Activated CD8-positive, alpha-beta T cell treated with anti-CD3 and anti-CD28 coated beads for 36 hours (primary cell): ENCODE results near the gene DBF4B. TPM values are rescaled to one million over a fixed set of nuclear protein-coding genes. Genes with fewer than 3 reads are reported as not detected.

Experiments used
- ATAC-seq: fragments of 200-7000 bp; cut with Tn5 transposase; one replicate; pipeline ENCODE4 v1.10.0; 2021; ENCODE audit warnings: mild to moderate bottlenecking, moderate library complexity
- CTCF ChIA-PET: fragments of 350-600 bp; sonication (Branson Sonifier 250); formaldehyde crosslinking; loops from one replicate; lab custom pipeline; 2021; ENCODE audit warnings: antibody characterized with exemption; lab: Charles Lee
- POLR2A ChIA-PET: fragments of 350-600 bp; sonication (Branson Sonifier 250); formaldehyde crosslinking; loops from one replicate; lab custom pipeline; 2021; ENCODE audit warnings: antibody characterized with exemption; lab: Charles Lee
- DNase-seq: peaks from one replicate; pipeline ENCODE4 v3.0.0-alpha.2; 2020
- H3K27ac Mint-ChIP-seq: one replicate; pipeline ENCODE4 v1.8.0; 2021; ENCODE audit warnings: mild to moderate bottlenecking, mixed read lengths
- H3K27me3 Mint-ChIP-seq: one replicate; pipeline ENCODE4 v1.8.0; 2021; ENCODE audit warnings: mixed read lengths
- H3K36me3 Mint-ChIP-seq: one replicate; pipeline ENCODE4 v1.8.0; 2021; ENCODE audit warnings: low read depth, mixed read lengths
- H3K4me1 Mint-ChIP-seq: one replicate; pipeline ENCODE4 v1.8.0; 2021; ENCODE audit warnings: low read depth, mixed read lengths
- H3K4me3 Mint-ChIP-seq: one replicate; pipeline ENCODE4 v1.8.0; 2021; ENCODE audit warnings: mild to moderate bottlenecking, moderate library complexity, mixed read lengths
- H3K9me3 Mint-ChIP-seq: one replicate; pipeline ENCODE4 v1.8.0; 2021; ENCODE audit warnings: mixed read lengths
- CTCF ChIP-seq: fragments of 200-600 bp; IDR thresholded peaks from one replicate; pipeline ENCODE4 v1.8.0; 2022; ENCODE audit warnings: antibody characterized with exemption, mild to moderate bottlenecking
- intact Hi-C: fragments of 100-400 bp; cut with micrococcal nuclease; formaldehyde crosslinking; loops from one replicate; pipeline ENCODE4 v1.10.0; 2022
- total RNA-seq, 2 experiments: library from RNA; stranded (reverse); gene quantifications; one replicate each; pipeline ENCODE4 v1.2.3, GENCODE V29; 2021

The DBF4B gene
- total RNA-seq, 2 experiments from 2014 or later, result 23.3 to 25.5 TPM

GRCh38 chr17:44777394-44778348 is 69.2 kb downstream of the DBF4B start:
- no peak overlapping the region for H3K4me3 Mint-ChIP-seq

GRCh38 chr17:44778656-44779210 is 70.3 kb downstream of the DBF4B start:
- peaks cover 5% of the 10 kb centered on the region for H3K4me1 Mint-ChIP-seq
- peak overlapping the region; percentile 15 for H3K4me3 Mint-ChIP-seq
- POLR2A ChIA-PET, result interaction anchor here (0.5 to 1.0 kb wide), 2 partner anchors 86 to 112 kb away, joined by 3 read pairs; no protein-coding TSS in a partner anchor
- peaks cover 3% of the 10 kb centered on the region for H3K27me3 Mint-ChIP-seq
- CTCF ChIA-PET, result interaction anchor here (0.8 to 13.0 kb wide), 28 partner anchors 13 to 357 kb away, joined by 3 to 205 read pairs (median 5); partner anchors contain the start of genes ACBD4 and EFTUD2
- H3K36me3 Mint-ChIP-seq, result no peaks in the 10 kb centered on the region
- intact Hi-C loops, result no loop called here
- TF ChIP-seq CTCF, result no peak
- ATAC-seq (no peak), DNase-seq (no peak)
- H3K9me3 Mint-ChIP-seq, result no peaks in the 10 kb centered on the region
- H3K27ac Mint-ChIP-seq, result no peak overlapping the region

More at GRCh38 chr17:44777394-44778348, 69.2 kb downstream of the DBF4B start:
- Mint-ChIP-seq H3K27me3 (peaks cover 3% of the 10 kb centered on the region), H3K36me3 (no peaks in the 10 kb centered on the region), H3K9me3 (no peaks in the 10 kb centered on the region), H3K27ac (no peak overlapping the region), H3K4me1 (peaks cover 5% of the 10 kb centered on the region)
- ChIA-PET POLR2A (interaction anchor here (0.6 to 1.6 kb wide), 5 partner anchors 14 to 91 kb away, joined by 3 to 7 read pairs (median 4); no protein-coding TSS in a partner anchor), CTCF (interaction anchor here (0.7 to 13.0 kb wide), 22 partner anchors 10 to 358 kb away, joined by 3 to 205 read pairs (median 5); partner anchors contain the start of gene ACBD4)
- no peak for DNase-seq
- no peak for TF ChIP-seq CTCF
- intact Hi-C loops, result no loop called here
- ATAC-seq, result no peak

GRCh38 chr17:44779211-44780025 is 71.0 kb downstream of the DBF4B start:
- intact Hi-C loops, result no loop called here
- ChIA-PET CTCF (interaction anchor here (0.7 to 13.0 kb wide), 30 partner anchors 12 to 320 kb away, joined by 3 to 205 read pairs (median 4); partner anchors contain the start of genes DBF4B and EFTUD2), POLR2A (interaction anchor here (0.6 to 1.2 kb wide), 3 partner anchors 44 to 240 kb away, joined by 3 to 4 read pairs (median 3); no protein-coding TSS in a partner anchor)
- Mint-ChIP-seq H3K4me3 (peak overlapping the region; percentile 48), H3K27me3 (peaks cover 3% of the 10 kb centered on the region), H3K36me3 (no peaks in the 10 kb centered on the region), H3K27ac (no peak overlapping the region), H3K9me3 (no peaks in the 10 kb centered on the region), H3K4me1 (peaks cover 5% of the 10 kb centered on the region)
- ATAC-seq (peak; percentile 32), DNase-seq (peak; percentile 90)
- peak; percentile 96 for TF ChIP-seq CTCF

DNA sequence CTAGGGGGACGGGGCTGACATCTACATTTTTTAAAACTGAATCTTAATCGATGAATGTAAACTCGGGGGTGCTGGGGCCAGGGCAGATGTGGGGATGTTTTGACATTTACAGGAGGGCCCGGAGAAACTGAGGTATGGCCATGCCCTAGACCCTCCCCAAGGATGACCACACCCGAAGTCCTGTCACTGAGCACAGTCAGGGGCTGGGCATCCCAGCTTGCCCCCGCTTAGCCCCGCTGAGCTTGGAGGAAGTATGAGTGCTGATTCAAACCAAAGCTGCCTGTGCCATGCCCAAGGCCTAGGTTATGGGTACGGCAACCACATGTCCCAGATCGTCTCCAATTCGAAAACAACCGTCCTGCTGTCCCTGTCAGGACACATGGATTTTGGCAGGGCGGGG is 71.7 kb downstream of the DBF4B start:
- Mint-ChIP-seq H3K27ac (no peak overlapping the region), H3K27me3 (peaks cover 3% of the 10 kb centered on the region), H3K9me3 (no peaks in the 10 kb centered on the region), H3K4me3 (no peak overlapping the region), H3K36me3 (no peaks in the 10 kb centered on the region), H3K4me1 (peaks cover 5% of the 10 kb centered on the region)
- ATAC-seq, result no peak
- CTCF ChIA-PET, result interaction anchor here (0.7 to 13.0 kb wide), 17 partner anchors 11 to 271 kb away, joined by 3 to 205 read pairs (median 4); partner anchors contain the start of gene DBF4B
- POLR2A ChIA-PET, result interaction anchor here (0.6 to 1.2 kb wide), 4 partner anchors 44 to 239 kb away, joined by 3 to 4 read pairs (median 3); no protein-coding TSS in a partner anchor
- intact Hi-C loops, result no loop called here
- no peak for TF ChIP-seq CTCF
- DNase-seq, result no peak
